Bronchial smooth muscle cell (primary cell): ENCODE measurements around the gene ZNF740. TPM values are rescaled to one million over a fixed set of nuclear protein-coding genes. Genes with fewer than 3 reads are reported as not detected.

Experiments
- total RNA-seq: library from RNA; depleted of rRNA; stranded (reverse); fragments of >200 nt; gene quantifications from 2 replicates; pipeline ENCODE4 v1.2.1, GENCODE V29; 2014

The ZNF740 gene, protein sequence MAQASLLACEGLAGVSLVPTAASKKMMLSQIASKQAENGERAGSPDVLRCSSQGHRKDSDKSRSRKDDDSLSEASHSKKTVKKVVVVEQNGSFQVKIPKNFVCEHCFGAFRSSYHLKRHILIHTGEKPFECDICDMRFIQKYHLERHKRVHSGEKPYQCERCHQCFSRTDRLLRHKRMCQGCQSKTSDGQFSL
- 14.3 and 16.9 TPM in 2 replicates for total RNA-seq

DNA sequence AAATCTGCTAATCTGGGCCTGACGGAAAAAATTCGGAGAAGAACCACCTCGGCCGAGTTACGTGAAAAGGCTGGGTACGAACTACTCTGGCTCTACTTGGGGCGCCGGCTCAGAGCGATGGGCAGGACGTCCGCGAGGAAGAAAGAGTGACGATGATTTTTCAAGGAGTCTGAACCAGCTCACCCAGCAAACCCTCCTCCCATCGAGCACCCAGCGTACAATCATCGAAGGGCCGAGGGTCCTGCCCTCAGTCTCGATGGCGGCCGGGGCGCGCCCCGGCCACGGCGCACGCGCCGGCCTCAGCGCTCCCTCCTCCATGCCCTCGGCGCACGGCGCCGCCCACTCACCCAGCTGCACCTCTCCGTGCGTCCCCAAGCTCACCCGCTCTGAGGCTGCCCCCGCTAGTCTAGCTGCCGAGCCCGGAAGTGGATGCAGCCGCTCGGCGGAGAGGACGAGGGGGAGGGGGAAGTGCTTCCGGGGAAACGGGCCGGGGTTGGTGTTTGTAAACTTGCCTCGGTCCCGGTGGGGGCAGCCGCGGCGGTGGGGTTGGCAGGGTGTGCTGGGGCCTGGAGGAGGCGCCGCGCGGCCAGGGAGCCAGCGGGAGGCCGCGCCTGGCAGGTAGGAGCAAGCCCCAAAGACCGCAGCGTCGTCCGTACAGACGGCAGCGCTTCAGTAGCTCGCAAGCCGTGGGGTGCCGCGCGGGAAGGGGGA lies at the start of gene ZNF740, which contains the start of gene CSAD:
Gene ZNF740, plus strand, starts transcription at position 503 of the 711 bp plus-strand sequence. CDS start 1,262 bp downstream, outside the sequence.
Gene CSAD, minus strand, starts transcription at position 706 of the 711 bp plus-strand sequence. CDS start 7,455 bp downstream, outside the sequence.

DNA sequence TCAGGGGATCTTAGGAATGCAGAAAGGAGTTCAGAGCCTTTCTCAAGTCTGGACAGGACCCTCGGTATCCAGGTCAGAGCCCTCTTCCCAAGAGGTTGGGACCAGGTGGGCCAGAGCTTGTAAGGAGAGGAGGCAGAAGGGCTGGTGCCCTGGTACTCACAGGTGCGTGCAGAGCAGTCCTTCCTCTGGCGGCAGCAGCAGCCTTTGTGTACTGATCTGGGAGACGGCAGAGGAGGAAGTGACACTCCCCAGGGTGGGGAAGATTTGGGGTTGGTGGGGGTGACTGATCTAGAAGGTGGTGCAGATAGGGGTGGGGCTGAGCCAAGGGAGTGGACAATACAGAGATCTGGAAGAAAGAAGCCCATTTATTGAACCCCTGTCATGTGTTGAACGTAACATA lies 26.5 kb downstream of the ZNF740 start, which contains the start of gene ITGB7:
Gene ITGB7, minus strand, starts transcription at position 210 of the 400 bp plus-strand sequence. CDS start 6,808 bp downstream, outside the sequence.

DNA sequence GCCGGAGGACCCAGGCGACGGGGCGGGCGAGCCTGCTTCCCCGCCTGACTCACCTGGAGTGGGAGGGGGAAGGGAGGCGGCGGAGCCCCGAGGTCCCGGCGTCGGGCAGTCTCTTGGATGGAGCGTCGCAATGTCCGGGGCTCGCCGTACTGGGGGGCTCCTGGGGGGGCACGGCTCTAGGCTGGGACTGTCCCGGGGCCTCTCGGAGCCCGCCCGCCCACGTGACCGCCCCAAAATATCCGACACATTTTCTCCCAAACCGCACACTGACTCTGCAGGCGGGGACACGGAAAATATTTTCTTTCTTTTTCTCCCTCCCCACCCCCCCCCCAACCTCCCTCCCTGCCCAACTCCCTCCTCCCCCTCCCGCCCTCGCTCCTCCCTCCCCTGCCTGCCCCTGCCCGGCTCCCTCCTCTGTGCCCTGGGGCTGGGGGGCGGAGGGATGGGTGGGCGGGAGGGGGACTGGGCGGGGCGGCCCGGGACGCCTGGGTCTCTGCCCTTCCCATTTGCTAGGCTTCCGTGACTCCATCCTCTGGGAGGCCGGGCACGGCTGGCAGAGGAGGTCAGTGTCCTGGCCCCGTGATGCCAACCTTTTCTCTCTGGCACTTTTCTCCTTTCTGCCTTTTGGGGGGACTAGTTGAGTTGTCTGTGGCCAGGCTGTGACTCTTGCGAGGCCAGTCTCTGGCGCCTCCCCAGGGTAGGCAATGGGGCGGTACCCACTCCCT lies 51.6 kb downstream of the ZNF740 start, which contains the start of gene RARG:
Gene RARG, minus strand, starts transcription at position 289 of the 725 bp plus-strand sequence. CDS start 4,664 bp downstream, outside the sequence.

Other genes starting within 250 kb of the ZNF740 start
- 1.0 and 2.2 TPM in 2 replicates for gene KRT18, start 231.6 kb upstream of the ZNF740 start, total RNA-seq
- gene EIF4B, start 174.3 kb upstream of the ZNF740 start, total RNA-seq = 1,255 and 1,854 TPM in 2 replicates
- gene TNS2, start 130.7 kb upstream of the ZNF740 start, total RNA-seq = 48.2 and 58.6 TPM in 2 replicates
- 18.3 and 22.1 TPM in 2 replicates for gene SPRYD3, start 101.3 kb upstream of the ZNF740 start, total RNA-seq
- gene IGFBP6, start 83.1 kb upstream of the ZNF740 start, total RNA-seq = 1,620 and 3,493 TPM in 2 replicates
- gene SOAT2, start 77.2 kb upstream of the ZNF740 start, total RNA-seq = 0.16 and 0.17 TPM in 2 replicates
- gene CSAD, start 203 bp downstream of the ZNF740 start, total RNA-seq = 8.4 and 11.3 TPM in 2 replicates
- 0.47 and 1.4 TPM in 2 replicates for gene ITGB7, start 26.5 kb downstream of the ZNF740 start, total RNA-seq
- gene RARG, start 51.5 kb downstream of the ZNF740 start, total RNA-seq = 32.3 and 35.3 TPM in 2 replicates
- 0.86 and 1.9 TPM in 2 replicates for gene ESPL1, start 87.6 kb downstream of the ZNF740 start, total RNA-seq
- 1,042 and 1,327 TPM in 2 replicates for gene PFDN5, start 114.8 kb downstream of the ZNF740 start, total RNA-seq
- 50.8 and 56.3 TPM in 2 replicates for gene MYG1, start 119.0 kb downstream of the ZNF740 start, total RNA-seq
- gene AAAS, start 140.9 kb downstream of the ZNF740 start, total RNA-seq = 37.8 and 39.4 TPM in 2 replicates
- not detected in 2 replicates for gene SP7, start 155.6 kb downstream of the ZNF740 start, total RNA-seq
- 19.4 and 23.3 TPM in 2 replicates for gene SP1, start 199.5 kb downstream of the ZNF740 start, total RNA-seq
- not detected in 2 replicates for gene AMHR2, start 243.1 kb downstream of the ZNF740 start, total RNA-seq